Common myeloid progenitor, CD34-positive (primary cell): ENCODE data around the gene RTEL1.

ENCODE experiments used
- CTCF ChIA-PET: fragments of 350-600 bp; sonication (Branson Sonifier 250); formaldehyde crosslinking; loops from one replicate; lab custom pipeline; 2021; ENCODE audit warnings: antibody characterized with exemption; lab: Charles Lee
- POLR2A ChIA-PET: fragments of 350-600 bp; sonication (Branson Sonifier 250); formaldehyde crosslinking; loops from one replicate; lab custom pipeline; 2021; ENCODE audit warnings: antibody characterized with exemption; lab: Charles Lee
- DNase-seq, 3 donors: peaks; one replicate each; pipeline versions ENCODE4 v3.0.0 to v3.0.0-alpha.2; 2013
- H3K27ac ChIP-seq, 2 experiments: 1 replicate in 1 of 2; 2 replicates in 1 of 2; pipeline ENCODE4 v1.7.0; 2013; ENCODE audit warnings: inconsistent platforms in 2 of 2, low read length in 2 of 2, mild to moderate bottlenecking in 2 of 2, low read depth in 1 of 2, moderate library complexity in 1 of 2; ENCODE audit not compliant: severe bottlenecking in 2 of 2, insufficient read depth in 1 of 2, poor library complexity in 1 of 2
- H3K27me3 ChIP-seq, 5 experiments: replicated peaks in 2 of 5; 1 replicate in 3 of 5; 2 replicates in 2 of 5; pipeline versions ENCODE4 v1.6.1 to v1.7.0; 2013; ENCODE audit warnings: low read length in 4 of 5, mild to moderate bottlenecking in 2 of 5, moderate library complexity in 2 of 5, inconsistent platforms in 1 of 5; ENCODE audit not compliant: insufficient read depth in 5 of 5, control insufficient read depth in 4 of 5
- H3K36me3 ChIP-seq, 4 experiments: 1 replicate in 2 of 4; 2 replicates in 2 of 4; pipeline versions ENCODE4 v1.6.1 to v1.7.0; 2013; ENCODE audit warnings: low read length in 3 of 4, control low read depth in 1 of 4, mild to moderate bottlenecking in 1 of 4; ENCODE audit not compliant: control insufficient read depth in 4 of 4, insufficient read depth in 4 of 4
- H3K4me1 ChIP-seq, 4 experiments: 1 replicate in 3 of 4; 2 replicates in 1 of 4; pipeline versions ENCODE4 v1.6.1 to v1.7.1; 2013; ENCODE audit warnings: low read length in 3 of 4, mild to moderate bottlenecking in 3 of 4, control low read depth in 1 of 4, inconsistent platforms in 1 of 4, moderate library complexity in 1 of 4; ENCODE audit not compliant: control insufficient read depth in 4 of 4, insufficient read depth in 4 of 4; ENCODE audit errors: control extremely low read depth in 1 of 4
- H3K4me3 ChIP-seq, 7 experiments: 1 replicate in 4 of 7; 2 replicates in 3 of 7; pipeline versions ENCODE4 v1.5.1 to v1.7.0; 2013; ENCODE audit warnings: mild to moderate bottlenecking in 7 of 7, low read length in 6 of 7, moderate library complexity in 6 of 7, inconsistent platforms in 2 of 7, low read depth in 2 of 7, control low read depth in 1 of 7; ENCODE audit not compliant: insufficient read depth in 4 of 7, control insufficient read depth in 1 of 7; ENCODE audit errors: extremely low read depth in 1 of 7
- H3K9me3 ChIP-seq, 5 experiments: 1 replicate in 4 of 5; 2 replicates in 1 of 5; pipeline versions ENCODE4 v1.6.1 to v1.7.1; 2013; ENCODE audit warnings: low read length in 4 of 5, mild to moderate bottlenecking in 2 of 5, inconsistent platforms in 1 of 5, low read depth in 1 of 5, moderate library complexity in 1 of 5; ENCODE audit not compliant: control insufficient read depth in 4 of 5, insufficient read depth in 2 of 5; ENCODE audit errors: control extremely low read depth in 1 of 5
- WGBS: methylation state at CpG from one replicate; pipeline ENCODE4 v1.1.5; 2013; ENCODE audit not compliant: insufficient coverage; 5-methylcytosine and 5-hydroxymethylcytosine counted together

Gene RTEL1

GRCh38 chr20:63641792-63642523 is 16.2 kb upstream of the RTEL1 start:
- 5% methylated on average over 65 of the region's 86 CpGs for WGBS

GRCh38 chr20:63642527-63643247 is 15.4 kb upstream of the RTEL1 start:
- no peaks in the 10 kb centered on the region for H3K9me3 ChIP-seq
- 54% methylated on average over 25 of the region's 29 CpGs for WGBS
- H3K4me1 ChIP-seq: peaks cover 0 to 40% (median 38%) of the 10 kb centered on the region in 4 experiments
- peaks cover 0 to 11% (median 7%) of the 10 kb centered on the region in 4 experiments for H3K36me3 ChIP-seq
- no peak for DNase-seq
- POLR2A ChIA-PET: interaction anchor here (0.6 to 1.5 kb wide), 5 partner anchors 10 to 38 kb away, joined by 3 to 8 read pairs (median 4); partner anchors contain the start of genes RTEL1 and STMN3
- H3K4me3 ChIP-seq: peak overlapping the region in 6 of 7 experiments; percentile 19 to 63 (median 44)
- no peaks in the 10 kb centered on the region for H3K27me3 ChIP-seq
- CTCF ChIA-PET: interaction anchor here (1.0 to 2.5 kb wide), 8 partner anchors 10 to 105 kb away, joined by 3 to 17 read pairs (median 5); partner anchors contain the start of genes PTK6 and STMN3
- H3K27ac ChIP-seq: no peak overlapping the region

More at GRCh38 chr20:63641792-63642523, 16.2 kb upstream of the RTEL1 start:
- H3K27ac ChIP-seq: no peak overlapping the region
- CTCF ChIA-PET: interaction anchor here (0.8 to 2.5 kb wide), 13 partner anchors 10 to 332 kb away, joined by 3 to 17 read pairs (median 4); partner anchors contain the start of genes PTK6, RTEL1 and STMN3
- POLR2A ChIA-PET: interaction anchor here (0.6 to 1.5 kb wide), 6 partner anchors 12 to 104 kb away, joined by 3 to 8 read pairs (median 3); partner anchors contain the start of genes GMEB2, RTEL1 and STMN3
- peaks cover 2 to 46% (median 40%) of the 10 kb centered on the region in 4 experiments for H3K4me1 ChIP-seq
- H3K27me3 ChIP-seq: no peaks in the 10 kb centered on the region
- peak; percentile 88 to 95 (median 93) for DNase-seq
- H3K36me3 ChIP-seq: peaks cover 0 to 11% (median 7%) of the 10 kb centered on the region in 4 experiments
- peak overlapping the region in 6 of 7 experiments; percentile 32 to 79 (median 70) for H3K4me3 ChIP-seq
- no peaks in the 10 kb centered on the region for H3K9me3 ChIP-seq

- POLR2A ChIA-PET: no interaction called here
- CTCF ChIA-PET: interaction anchor here (1.4 to 2.5 kb wide), 2 partner anchors 9 to 106 kb away, joined by 3 to 17 read pairs; partner anchors contain the start of genes PTK6 and STMN3
- WGBS: 100% methylated on average over 7 of the region's 10 CpGs
Measured at GRCh38 chr20:63643499-63643898, 14.6 kb upstream of the RTEL1 start.

GRCh38 chr20:63643946-63644345 is 14.2 kb upstream of the RTEL1 start:
- DNase-seq: no peak
- POLR2A ChIA-PET: no interaction called here
- H3K27me3 ChIP-seq: no peaks in the 10 kb centered on the region
- H3K4me3 ChIP-seq: no peak overlapping the region
- H3K27ac ChIP-seq: no peak overlapping the region
- WGBS: 99% methylated on average over 12 of the region's 15 CpGs
- peaks cover 0 to 18% (median 8%) of the 10 kb centered on the region in 4 experiments for H3K36me3 ChIP-seq
- CTCF ChIA-PET: interaction anchor here (1.4 kb wide), 1 partner anchor 107 kb away, joined by 3 read pairs; the partner anchor contains the start of gene PTK6
- H3K9me3 ChIP-seq: no peaks in the 10 kb centered on the region
- H3K4me1 ChIP-seq: peaks cover 0 to 34% (median 30%) of the 10 kb centered on the region in 4 experiments

More at GRCh38 chr20:63643499-63643898, 14.6 kb upstream of the RTEL1 start:
- no peaks in the 10 kb centered on the region for H3K9me3 ChIP-seq
- H3K36me3 ChIP-seq: peaks cover 0 to 14% (median 8%) of the 10 kb centered on the region in 4 experiments
- H3K27ac ChIP-seq: no peak overlapping the region
- H3K4me3 ChIP-seq: no peak overlapping the region
- H3K27me3 ChIP-seq: no peaks in the 10 kb centered on the region
- H3K4me1 ChIP-seq: peaks cover 0 to 36% (median 33%) of the 10 kb centered on the region in 4 experiments
- DNase-seq: no peak

DNA sequence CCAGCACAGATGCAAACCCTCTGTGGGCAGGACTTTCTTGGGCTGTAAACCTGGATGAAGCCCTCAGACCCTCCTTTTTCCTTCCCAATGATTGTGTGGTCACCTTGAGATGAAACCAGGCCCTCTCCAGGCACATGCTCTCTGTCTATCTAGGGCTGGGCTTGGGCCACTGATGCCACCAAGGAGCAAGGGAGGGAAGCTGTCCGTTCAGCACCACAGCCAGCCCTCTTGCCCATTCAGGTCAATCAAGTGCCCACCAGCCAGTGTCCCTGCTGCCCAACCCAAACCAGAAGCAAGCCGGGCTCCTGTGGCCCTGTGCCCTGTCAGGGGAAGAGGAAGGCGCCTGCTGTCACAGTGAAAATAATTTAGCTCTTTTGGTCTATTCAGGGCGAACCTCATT is 12.9 kb upstream of the RTEL1 start:
- H3K27me3 ChIP-seq: no peaks in the 10 kb centered on the region
- WGBS: 80% methylated on average over 4 of the region's 4 CpGs
- no peak for DNase-seq
- ChIA-PET POLR2A (no interaction called here), CTCF (interaction anchor here (0.5 to 1.0 kb wide), 2 partner anchors 11 to 141 kb away, joined by 3 to 5 read pairs; no protein-coding TSS in a partner anchor)
- peaks cover 0 to 22% (median 18%) of the 10 kb centered on the region in 4 experiments for H3K4me1 ChIP-seq
- H3K36me3 ChIP-seq: peaks cover 0 to 20% (median 8%) of the 10 kb centered on the region in 4 experiments
- H3K4me3 ChIP-seq: no peak overlapping the region
- no peaks in the 10 kb centered on the region for H3K9me3 ChIP-seq
- H3K27ac ChIP-seq: no peak overlapping the region

DNA sequence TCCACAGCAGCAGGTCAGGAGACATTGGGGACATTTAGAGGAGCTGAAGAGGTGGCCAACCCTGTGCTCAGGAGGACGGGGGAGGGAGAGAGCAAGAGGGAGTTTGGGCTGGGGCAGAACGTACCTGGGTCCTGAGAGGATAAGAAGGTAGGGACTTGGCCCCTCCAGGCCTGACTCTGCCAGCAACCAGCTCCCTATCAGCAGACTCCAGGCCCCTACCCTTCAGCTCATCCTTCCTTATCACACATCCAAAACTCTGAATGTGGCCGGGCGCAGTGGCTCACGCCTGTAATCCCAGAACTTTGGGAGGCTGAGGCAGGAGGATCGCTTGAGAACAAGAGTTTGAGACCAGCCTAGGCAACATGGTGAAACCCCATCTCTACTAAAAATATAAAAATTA is 9.9 kb upstream of the RTEL1 start:
- Histone ChIP-seq H3K27ac (no peak overlapping the region), H3K36me3 (peaks cover 0 to 20% (median 8%) of the 10 kb centered on the region in 4 experiments), H3K4me1 (peaks cover 0 to 21% (median 14%) of the 10 kb centered on the region in 4 experiments), H3K4me3 (no peak overlapping the region), H3K27me3 (no peaks in the 10 kb centered on the region), H3K9me3 (no peaks in the 10 kb centered on the region)
- CTCF ChIA-PET: interaction anchor here (1.0 kb wide), 1 partner anchor 9 kb away, joined by 3 read pairs; no protein-coding TSS in a partner anchor
- 80% methylated on average over 1 of the region's 6 CpGs for WGBS
- POLR2A ChIA-PET: no interaction called here
- no peak for DNase-seq
